Activated naive CD8-positive, alpha-beta T cell treated with anti-CD3 and anti-CD28 coated beads, Interleukin-2, amount 50 U/mL, for 16 hours (primary cell): ENCODE data around the gene FIGN.

Experiments used
- DNase-seq: peaks from one replicate; pipeline ENCODE4 v3.0.0-alpha.2; 2020; ENCODE audit warnings: low read depth, low spot score

The FIGN gene, protein sequence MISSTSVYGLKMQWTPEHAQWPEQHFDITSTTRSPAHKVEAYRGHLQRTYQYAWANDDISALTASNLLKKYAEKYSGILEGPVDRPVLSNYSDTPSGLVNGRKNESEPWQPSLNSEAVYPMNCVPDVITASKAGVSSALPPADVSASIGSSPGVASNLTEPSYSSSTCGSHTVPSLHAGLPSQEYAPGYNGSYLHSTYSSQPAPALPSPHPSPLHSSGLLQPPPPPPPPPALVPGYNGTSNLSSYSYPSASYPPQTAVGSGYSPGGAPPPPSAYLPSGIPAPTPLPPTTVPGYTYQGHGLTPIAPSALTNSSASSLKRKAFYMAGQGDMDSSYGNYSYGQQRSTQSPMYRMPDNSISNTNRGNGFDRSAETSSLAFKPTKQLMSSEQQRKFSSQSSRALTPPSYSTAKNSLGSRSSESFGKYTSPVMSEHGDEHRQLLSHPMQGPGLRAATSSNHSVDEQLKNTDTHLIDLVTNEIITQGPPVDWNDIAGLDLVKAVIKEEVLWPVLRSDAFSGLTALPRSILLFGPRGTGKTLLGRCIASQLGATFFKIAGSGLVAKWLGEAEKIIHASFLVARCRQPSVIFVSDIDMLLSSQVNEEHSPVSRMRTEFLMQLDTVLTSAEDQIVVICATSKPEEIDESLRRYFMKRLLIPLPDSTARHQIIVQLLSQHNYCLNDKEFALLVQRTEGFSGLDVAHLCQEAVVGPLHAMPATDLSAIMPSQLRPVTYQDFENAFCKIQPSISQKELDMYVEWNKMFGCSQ

DNA sequence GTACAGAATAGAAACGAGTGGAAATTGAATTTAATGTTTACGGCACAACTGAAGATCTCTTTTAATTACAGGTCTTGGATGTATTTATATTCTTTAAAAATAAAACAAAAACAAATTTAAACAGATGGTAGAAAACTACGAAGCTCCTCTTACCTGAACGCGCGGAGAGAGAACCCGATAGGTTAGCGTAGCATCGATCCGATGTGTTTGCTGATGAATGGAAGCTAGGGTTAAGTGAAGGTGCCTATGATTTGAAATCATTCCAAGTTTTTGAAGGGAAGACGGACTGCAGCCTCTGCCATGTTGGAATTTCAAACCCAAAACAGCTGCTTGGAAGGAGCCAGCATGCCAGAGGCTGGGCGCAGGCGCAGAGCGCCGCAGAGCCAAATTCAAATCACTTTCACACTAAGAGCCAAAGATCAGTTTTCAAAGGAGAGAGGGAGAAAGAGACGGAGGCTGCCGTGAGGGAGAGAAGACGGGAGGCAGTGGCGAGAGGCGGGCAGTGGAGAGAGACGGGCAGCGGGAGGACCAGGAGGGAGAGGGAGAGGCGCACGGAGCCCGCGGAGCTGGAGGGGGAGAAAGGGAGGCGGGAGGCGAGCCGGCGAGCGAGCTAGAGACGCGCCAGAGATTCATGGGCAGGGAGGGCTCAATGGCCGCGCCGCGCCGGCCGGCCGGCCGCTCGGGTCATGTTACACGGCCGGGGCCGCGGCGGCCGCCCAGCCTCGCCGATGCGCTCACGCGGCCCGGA is at the start of gene FIGN:
Gene FIGN, minus strand, starts transcription at position 324 of the 748 bp plus-strand sequence. CDS start 1,081 bp downstream, outside the sequence.
- no peak for DNase-seq

DNA sequence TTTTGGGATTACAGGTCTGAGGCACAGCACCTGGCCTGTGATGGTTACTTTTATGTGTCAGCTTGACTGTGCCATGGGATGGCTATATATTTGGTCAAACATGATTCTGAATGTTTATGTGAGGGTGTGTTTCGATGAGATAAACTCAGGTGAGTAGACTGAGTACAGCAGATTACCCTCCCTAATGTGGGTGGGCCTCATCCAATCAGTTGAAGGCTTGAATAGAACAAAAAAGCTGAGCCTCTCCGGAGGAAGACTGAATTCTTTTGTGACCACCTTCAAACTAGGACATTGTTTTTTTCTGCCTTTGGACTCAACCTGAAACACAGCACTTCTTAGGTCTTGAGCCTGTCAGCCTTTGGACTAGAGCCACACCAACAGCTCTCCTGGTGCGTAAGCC is 49.4 kb upstream of the FIGN start:
- DNase-seq, result no peak

DNA sequence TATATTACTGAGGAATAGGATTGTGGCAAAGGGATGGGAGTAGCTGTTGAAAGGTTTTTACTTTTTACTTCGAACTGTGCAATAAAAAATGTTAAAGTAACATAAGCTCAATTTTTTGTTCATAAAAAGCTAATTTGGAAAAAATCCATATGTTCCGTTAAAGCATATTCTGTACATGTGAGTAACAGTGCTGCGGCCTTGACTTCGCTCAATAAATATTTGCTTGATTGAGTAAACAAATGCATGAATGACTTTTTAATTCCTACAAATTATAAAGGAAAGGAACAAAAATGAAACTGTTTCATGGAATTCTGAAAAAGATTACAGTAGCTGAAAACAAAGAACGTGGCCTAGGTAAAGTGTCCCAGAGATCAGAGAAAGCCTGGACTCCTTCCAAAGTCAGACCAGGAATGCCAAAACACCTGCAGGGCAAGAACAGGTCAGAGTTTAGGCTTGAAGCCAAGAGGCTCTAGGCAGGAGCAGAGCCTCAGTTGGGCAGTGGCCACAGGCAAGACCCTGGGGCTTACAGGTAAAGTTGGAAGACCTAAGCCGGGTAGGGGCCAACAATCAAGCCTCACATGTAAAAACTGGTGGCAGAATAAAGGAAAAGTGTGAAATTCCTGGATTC is 44.3 kb upstream of the FIGN start:
- no peak for DNase-seq

DNA sequence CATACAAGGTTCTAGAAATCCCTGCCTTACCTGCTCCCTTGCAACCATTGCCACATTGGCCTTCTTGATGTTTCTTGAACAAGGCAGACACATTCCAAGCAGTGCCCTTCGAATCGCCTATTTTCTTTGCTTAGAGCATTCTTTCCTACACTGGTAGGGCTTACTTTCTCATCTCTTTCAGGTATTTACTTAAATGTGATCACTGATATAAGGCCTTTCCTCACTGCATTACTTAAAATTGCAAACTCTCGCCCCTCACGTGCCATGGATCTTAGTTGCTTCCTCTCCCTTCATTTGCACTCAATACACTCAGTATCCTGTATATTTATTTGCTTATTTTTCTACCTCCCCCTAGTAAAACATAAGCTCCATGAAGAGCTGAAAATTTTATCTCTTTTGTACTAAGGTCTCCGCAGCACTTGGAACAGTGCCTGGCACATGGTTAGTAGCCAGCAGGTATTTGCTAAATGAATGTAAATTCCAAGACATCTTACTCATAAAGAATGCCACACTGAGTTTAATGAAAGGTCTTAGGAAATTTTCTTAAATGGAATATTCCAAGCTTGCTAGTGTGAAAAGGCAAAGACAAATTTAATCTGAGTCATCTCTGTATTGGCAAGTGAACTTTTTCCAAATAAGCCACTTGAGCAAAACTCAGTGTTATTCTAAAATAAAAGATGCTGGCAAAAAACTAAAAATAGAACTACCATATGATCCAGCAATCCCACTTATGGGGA is 42.4 kb upstream of the FIGN start:
- DNase-seq, result no peak

DNA sequence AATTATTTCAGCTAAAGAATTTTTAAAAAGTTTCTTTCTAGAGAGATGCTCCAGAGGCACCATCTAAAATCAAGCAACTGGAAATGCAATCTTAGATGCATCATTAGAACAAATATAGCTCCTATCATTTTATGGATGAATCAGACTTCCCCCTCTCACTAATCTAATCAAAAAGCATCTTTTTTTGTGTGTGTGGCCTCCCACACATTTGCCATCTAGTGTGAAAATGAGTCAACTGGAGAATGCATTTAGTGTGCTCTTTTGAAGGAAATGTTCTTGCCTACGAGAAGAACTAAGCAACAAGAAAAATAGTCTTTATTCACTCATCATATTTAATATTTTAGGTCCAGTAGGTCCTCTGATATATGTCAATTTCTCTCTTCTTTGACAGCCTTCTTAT is 39.5 kb upstream of the FIGN start:
- no peak for DNase-seq

DNA sequence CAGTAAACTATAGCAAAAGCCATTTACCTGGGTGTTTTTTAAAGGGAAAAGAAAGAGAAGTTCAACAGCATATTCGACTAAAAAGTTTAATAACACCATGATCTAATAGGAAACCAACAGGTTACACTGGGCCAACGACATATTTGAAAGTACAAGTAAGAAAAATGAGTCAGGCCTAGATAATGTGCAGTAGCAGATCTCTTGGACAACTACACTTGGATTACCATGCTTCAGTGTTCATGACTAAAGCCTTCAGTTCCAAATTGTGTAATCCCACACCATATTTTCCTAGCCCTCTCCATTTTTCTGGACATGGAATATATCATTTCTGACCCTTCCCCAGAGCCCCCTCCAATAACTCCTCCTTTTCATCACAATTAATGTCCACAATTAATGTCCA is 39.1 kb upstream of the FIGN start:
- no peak for DNase-seq

DNA sequence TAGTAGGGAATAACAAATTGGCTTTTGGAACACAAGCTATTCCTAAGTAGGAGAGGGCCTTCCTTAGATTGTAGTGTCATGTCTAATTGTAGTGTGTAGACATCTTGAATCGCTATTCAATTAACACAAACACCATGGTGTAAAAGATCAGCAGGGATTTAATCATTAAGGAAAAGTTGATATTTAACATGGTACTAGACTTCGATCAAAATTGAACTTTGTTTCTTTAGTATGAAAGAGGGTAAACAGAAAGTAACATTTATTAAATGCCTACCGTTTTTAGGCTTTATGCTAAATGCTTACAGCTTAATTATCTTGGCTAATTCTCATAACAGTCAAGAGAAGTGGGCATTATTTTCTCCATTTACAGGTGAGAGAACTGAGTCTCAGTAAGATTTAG is 37.5 kb upstream of the FIGN start:
- no peak for DNase-seq

DNA sequence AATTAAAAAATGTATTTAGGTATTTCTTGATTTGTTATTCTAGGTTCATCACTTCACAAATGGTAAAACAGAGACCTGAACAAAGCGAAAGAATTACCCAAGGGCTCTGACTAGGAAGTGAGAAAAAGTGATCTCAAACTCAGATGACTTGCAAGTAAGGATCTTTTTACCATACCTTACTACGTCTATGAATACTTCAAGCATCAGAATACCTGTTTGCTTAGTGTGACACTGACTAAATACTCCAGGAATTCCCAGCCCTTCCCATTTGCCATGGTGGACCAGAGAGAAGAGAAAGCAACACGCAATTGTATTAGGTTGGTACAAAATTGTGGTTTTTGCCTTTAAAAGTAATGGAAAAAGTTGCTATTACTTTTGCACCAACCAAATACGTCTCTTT is 35.8 kb upstream of the FIGN start:
- no peak for DNase-seq

DNA sequence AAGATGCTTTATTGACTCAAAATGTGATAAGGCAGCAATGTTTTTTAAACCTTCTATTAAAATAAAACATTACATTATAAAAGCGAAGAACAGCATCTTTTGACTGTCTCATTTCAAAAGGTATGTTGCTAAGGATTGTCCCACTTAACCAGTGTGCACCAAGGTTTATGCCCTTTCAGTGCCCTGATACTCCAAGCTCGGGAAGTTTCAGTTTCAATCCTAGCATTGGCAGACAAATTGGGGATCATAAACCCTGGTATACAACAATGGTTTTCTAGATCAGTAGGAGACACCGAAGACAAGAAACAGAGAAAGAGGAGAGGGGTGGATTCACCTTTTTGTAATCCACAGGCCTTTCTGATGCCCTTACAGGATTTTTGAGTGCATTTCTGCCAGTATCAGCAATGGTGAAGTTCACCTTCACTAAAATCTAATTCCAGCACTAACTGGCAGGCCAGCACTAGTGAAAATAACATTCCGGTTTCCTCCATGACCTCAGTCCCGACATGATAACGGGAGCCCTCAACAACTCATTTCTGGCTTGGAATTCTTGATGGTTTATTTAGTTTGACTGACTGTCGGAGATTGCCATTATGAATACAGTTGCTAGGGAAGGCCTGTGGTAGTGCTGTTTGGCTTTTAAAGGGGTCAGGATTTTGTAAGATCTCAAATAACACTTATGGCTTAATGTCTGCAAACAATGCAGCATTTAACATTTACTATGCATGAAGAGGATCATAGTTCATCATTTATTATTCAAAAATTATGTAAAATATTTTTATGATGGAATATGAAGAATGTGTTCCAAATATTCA is 33.3 kb upstream of the FIGN start:
- no peak for DNase-seq

DNA sequence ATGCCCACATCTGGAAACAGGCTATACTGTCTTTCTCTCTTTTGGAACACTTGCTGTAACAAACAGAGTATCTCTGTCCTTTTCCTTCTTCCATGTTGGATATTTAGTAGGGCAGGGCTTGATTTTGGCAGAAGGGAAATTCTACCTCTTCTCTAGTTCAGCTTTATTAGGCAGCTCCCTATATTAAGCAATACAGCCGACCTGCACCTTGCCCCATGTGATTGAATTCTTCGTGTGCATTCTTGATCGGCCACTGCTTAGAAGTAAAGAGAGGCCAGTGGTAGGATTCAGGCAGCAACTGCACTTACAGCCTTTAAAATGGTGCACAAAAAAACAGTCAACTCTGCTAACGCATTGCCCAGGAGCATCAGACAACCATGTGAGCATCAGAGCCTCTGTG is 31.3 kb upstream of the FIGN start:
- DNase-seq, result no peak

DNA sequence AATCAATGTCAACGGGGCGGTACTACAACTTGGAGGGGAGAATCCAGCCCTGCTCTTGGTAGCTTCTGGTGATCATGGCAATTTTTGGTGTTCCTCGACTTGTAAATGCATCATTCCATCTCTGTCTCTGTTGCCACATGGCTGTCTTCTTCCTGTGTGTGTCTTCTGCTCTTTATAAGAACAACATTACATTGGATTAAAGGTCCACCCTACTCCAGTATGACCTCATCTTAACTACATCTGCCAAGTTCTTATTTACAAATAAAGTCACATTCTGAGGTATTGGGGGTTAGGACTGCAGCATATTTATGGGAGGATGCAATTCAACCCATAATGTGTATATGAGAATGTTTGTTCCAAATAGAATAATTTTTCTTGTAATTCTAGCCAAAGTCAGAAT is 28.8 kb upstream of the FIGN start:
- DNase-seq, result no peak

DNA sequence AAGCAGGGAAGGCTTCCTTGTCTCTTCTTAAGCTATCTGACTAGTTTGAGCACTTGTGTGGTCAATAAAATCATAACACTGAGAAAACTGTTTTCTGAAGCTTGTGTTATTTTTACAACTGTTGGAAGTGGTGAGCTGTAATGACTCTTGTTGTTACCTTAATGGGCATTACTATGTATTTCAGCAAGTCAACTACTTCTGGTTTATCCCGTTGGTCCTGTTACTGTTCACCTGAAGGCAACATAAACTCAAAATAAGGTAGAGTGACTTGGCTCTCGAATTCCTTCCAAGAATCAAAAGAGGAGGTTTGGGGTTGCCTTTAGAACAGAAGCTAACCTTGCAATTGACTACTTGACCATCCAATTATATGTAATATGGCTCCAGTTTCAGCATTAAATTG is 23.2 kb upstream of the FIGN start:
- DNase-seq, result no peak

DNA sequence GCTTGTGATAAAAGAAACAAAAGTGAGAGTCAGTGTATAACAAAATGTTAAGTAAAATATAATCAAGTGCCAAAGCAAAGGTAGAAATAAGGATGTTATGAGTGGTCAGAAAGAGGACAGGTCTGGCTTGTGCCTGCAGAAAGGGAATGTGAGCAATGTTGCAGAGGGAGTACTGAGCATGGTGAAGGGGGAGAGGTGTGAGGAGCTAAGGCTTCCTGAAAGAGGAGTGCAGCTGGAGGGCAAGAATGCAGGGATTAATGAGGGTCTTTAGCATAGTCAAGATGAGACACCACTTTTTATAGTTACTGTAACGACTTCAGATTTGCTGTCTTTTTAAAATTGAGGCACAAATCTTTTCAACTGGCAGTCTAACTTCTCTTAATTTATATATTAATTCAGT is 22.0 kb upstream of the FIGN start:
- no peak for DNase-seq

DNA sequence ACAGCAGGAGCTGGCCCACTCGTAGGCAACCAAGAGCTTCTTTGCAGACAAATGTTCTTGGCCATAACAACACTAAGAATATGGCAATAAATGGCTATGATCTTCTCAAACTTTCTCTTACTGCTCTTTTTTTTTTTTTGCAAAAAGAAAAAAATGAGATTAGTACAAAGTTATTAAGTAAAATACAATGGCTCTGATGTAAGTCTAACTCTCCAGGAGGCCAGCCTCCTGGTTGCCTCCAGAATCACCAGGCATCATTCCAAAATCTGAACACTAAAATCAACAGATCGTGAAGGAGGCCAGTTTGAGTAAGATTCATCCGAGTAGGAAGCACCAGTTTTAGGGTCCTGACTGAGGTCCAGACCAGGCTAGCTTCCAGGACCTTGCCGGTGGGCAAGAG is 20.8 kb upstream of the FIGN start:
- no peak for DNase-seq

DNA sequence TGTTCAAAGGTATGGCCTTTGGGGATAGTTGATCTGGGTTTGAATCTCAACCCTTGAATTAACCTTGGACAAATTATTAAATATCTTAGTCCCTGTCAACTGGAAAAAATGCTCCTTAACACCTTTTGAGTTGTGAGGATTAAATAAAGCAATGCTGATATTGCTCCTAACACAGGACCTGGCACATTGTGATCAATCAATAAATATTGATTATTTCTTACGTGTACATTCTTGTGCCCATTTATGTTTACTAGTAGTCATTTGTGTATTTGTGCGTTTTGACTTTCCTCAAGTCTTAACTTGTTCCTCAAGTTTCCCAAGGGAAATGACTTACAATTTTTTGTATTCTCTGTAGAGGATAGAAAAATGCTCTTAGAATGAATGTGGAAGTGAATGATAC is 19.6 kb upstream of the FIGN start:
- DNase-seq, result no peak

DNA sequence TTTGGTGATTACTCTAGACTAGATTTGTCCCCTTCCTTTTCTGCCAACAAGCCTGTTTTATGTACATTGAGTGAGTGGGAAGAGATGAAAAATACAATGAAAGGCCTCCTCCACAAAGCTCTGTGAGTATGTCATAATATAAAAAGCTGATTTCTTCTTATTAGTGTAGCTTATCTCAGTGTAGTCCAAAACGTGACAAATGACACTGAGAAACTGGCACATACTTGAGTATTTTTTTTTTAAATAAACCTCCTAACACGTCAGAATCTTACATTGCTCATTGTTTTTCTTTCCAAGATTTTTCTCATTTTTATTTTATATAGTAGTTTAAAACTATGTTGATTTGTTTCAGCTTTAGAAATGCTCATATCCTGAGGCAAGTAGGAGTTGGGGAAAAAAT is 17.9 kb upstream of the FIGN start:
- DNase-seq, result no peak

DNA sequence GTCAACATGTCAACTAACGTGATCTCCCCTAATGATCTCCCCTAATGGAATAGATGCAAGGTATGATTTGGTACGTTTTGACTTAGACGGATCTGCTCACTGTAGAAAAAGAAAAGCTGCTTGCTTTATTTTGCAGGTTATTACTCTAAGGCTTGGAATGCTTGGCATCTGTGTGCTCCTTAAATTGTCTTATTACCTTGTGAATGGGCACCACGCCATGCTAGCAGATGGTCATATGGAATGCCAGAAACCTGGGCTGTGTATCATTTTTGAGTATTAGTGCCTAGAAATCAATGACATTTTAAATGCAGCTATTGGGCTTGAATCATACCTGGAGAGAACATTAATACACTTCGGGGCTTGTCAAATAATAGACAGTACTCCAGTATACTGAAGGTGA is 16.5 kb upstream of the FIGN start:
- DNase-seq, result no peak

DNA sequence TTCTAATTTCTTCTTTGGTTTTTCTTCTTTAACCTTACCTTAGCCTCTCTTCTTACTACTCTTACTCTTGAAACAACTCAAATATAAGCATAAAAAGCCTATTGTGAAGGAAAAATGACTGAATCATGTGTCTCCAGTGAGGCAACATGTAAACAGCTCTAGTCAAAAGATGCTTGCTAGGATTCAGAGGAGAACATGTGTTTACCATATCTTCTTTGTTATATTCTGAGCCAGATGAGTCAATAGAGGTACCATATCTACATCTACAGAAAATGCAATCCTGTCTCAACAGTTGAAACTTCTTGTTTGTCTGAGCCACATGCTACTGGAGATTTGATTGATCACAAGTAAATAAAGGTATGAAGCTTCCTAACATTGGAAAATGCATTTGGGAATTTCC is 15.9 kb upstream of the FIGN start:
- DNase-seq, result no peak

DNA sequence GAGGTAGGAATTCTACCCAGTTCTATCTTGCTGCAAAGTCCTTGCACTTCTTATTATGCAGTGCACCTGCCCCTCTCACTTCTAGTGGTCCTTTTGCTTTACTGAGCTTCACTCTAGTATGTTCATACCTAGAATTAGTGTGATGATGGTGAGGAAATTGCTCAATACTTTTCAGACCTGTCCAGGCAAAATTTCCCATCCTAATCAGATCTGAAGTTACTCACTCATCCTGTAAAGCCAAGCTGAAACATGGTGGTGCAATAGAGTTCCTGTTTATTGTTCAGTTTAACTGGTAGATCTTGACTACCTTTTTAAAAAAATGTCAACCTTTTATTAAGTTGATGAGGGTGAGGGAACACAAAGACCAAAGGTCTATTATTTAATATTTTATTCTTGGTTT is 12.6 kb upstream of the FIGN start:
- DNase-seq, result no peak

DNA sequence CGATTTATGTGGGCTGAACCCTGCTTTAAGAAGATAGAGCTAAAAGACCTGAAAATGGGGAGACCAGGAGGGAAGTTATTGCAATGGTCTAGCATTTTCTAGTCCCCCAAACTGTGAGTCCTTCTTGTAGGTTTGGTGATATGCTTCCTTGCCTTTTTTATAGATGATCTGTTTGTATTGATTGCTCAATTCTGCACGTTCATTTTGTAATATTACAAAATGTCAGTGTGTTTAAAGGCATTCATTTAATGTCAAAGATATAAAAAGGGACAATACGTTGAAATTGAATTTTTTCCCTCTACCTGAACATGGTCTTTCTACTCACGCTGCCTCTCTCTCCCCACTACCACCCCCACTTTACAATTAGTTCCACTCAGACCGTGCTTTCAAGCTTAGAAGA is 5.6 kb upstream of the FIGN start:
- no peak for DNase-seq

DNA sequence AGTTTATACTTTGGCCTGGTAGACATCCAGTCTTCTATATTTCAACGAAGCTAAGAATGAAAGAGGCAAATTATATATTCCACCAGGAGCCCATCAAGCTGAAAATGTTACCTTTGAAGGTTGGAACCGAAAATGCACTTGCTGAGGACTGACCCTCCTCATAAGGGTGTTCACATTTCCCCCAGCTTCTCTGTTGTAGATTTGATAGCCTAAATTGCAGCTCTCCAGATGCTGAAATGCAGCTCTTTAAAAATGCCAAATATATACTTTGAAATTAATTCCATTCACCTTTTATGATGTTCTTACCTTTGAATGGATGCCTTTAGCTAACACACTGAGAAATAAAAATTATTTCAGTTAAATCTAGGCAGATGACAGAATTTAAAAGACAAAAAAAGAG is 1.8 kb upstream of the FIGN start:
- DNase-seq, result no peak
